ENCODE data around the gene HPS1. TPM values are rescaled to one million over a fixed set of nuclear protein-coding genes. Genes with fewer than 3 reads are reported as not detected.

Gene HPS1
- total and polyA plus RNA-seq, 2 donors (not counting 3 experiments of a cell fraction or from before 2014, with no cell fraction given): 60.7 to 67.5 TPM

DNA sequence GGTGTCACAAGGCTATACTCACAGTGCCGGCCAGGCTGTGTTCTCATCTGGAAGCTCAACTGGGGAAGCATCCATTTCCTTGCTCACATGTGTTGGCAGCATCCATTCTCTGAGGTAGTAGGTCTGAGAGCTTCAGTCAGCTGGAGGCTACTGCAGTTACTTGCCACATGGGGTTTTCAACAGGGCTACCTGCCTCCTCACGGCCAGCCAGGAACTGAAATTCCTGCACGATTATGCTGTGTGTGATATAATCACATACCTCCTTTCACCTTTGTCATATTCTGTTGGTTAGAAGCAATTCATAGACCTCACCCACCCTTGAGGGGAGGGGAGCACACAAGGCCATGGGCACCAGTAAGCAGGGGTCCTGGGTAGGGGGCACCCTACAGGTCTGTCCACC lies 69.2 kb downstream of the HPS1 start:
- no TSS peak for BruUV-seq (replicated peaks)
- CTCF ChIA-PET: no interaction called here
- Histone ChIP-seq H3K4me3 (replicated peaks in 1 of 3; ENCODE audit: insufficient read depth in 1 of 3, low read depth in 1 of 3, low read length in 3 of 3) (no peak overlapping the region), H3K4me1 (ENCODE audit: control insufficient read depth, extremely low read depth, insufficient read depth, low read length) (no peaks in the 10 kb centered on the region), H3K27me3 (ENCODE audit: control insufficient read depth in 2 of 2, insufficient read depth in 2 of 2, low read length in 2 of 2) (peaks cover 0 to 7% of the 10 kb centered on the region in 2 experiments), H3K79me2 (ENCODE audit: control insufficient read depth, insufficient read depth, low read length) (no peaks in the 10 kb centered on the region), H2AFZ (ENCODE audit: low read depth, low read length) (no peak overlapping the region), H3K4me2 (ENCODE audit: insufficient read depth, low read length) (no peak overlapping the region), H4K20me1 (replicated peaks; ENCODE audit: control insufficient read depth, extremely low read depth, insufficient read depth, low read length) (no peaks in the 10 kb centered on the region), H3K9me3 (replicated peaks; ENCODE audit: control insufficient read depth, insufficient read depth, low read length) (no peaks in the 10 kb centered on the region), H3K9ac (replicated peaks; ENCODE audit: extremely low read depth, insufficient read depth, low read length) (no peak overlapping the region), H3K27ac (ENCODE audit: insufficient read depth, low read depth, low read length) (no peak overlapping the region), H3K9me1 (replicated peaks; ENCODE audit: control insufficient read depth, extremely low read depth, insufficient read depth, low read length) (no peaks in the 10 kb centered on the region), H3K36me3 (ENCODE audit: control insufficient read depth in 2 of 2, extremely low read depth in 1 of 2, insufficient read depth in 2 of 2, low read length in 2 of 2) (no peaks in the 10 kb centered on the region)
- intact Hi-C loops (cut with micrococcal nuclease) (no loop called here), dilution Hi-C loops (cut with MboI; ENCODE audit: extremely low pct_ligation_motif_present, low sequenced_read_pairs) (no loop called here)
- no peak for FAIRE-seq
- POLR2A ChIA-PET: no interaction called here
- DNase-seq (ENCODE audit: low read depth, low spot score): no peak
- TF ChIP-seq, protein P1, sequence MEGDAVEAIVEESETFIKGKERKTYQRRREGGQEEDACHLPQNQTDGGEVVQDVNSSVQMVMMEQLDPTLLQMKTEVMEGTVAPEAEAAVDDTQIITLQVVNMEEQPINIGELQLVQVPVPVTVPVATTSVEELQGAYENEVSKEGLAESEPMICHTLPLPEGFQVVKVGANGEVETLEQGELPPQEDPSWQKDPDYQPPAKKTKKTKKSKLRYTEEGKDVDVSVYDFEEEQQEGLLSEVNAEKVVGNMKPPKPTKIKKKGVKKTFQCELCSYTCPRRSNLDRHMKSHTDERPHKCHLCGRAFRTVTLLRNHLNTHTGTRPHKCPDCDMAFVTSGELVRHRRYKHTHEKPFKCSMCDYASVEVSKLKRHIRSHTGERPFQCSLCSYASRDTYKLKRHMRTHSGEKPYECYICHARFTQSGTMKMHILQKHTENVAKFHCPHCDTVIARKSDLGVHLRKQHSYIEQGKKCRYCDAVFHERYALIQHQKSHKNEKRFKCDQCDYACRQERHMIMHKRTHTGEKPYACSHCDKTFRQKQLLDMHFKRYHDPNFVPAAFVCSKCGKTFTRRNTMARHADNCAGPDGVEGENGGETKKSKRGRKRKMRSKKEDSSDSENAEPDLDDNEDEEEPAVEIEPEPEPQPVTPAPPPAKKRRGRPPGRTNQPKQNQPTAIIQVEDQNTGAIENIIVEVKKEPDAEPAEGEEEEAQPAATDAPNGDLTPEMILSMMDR (IDR thresholded peaks at IDR 0.05; ENCODE audit: extremely low read depth in 1 of 2, insufficient read depth in 1 of 2, low read depth in 1 of 2, low read length in 2 of 2): no peak
- TF ChIP-seq EZH2 (IDR thresholded peaks at IDR 0.05; ENCODE audit: borderline replicate concordance, low read depth, low read length, severe bottlenecking): no peak
- no peak for TF ChIP-seq JUN (IDR thresholded peaks at IDR 0.05; ENCODE audit: borderline replicate concordance, insufficient read depth, insufficient read length, low read depth)
- TF ChIP-seq MYC (IDR thresholded peaks at IDR 0.05; ENCODE audit: low read depth, low read length): no peak
- no peak for TF ChIP-seq POLR2AphosphoS5 (IDR thresholded peaks at IDR 0.05; ENCODE audit: insufficient read depth, low read depth, low read length)
- TF ChIP-seq FOS (IDR thresholded peaks at IDR 0.05; ENCODE audit: borderline replicate concordance, insufficient read depth, low read length): no peak
- TF ChIP-seq, protein P2, sequence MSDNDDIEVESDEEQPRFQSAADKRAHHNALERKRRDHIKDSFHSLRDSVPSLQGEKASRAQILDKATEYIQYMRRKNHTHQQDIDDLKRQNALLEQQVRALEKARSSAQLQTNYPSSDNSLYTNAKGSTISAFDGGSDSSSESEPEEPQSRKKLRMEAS (IDR thresholded peaks at IDR 0.05; ENCODE audit: insufficient read depth, insufficient read length): no peak
- no peak for TF ChIP-seq GATA2 (IDR thresholded peaks at IDR 0.05; ENCODE audit: insufficient read depth, insufficient read length, low read depth, low read length)
- TF ChIP-seq POLR2A (IDR thresholded peaks at IDR 0.05; ENCODE audit: low read depth, low read length): no peak

All from endothelial cell of umbilical vein (primary cell).